OCI-LY7 (cell line): ENCODE results near the gene KIF17. TPM values are rescaled to one million over a fixed set of nuclear protein-coding genes. Genes with fewer than 3 reads are reported as not detected.

Experiments used
- BruUV-seq: library from RNA; stranded (reverse); fragments of 400-500 nt; replicated peaks from 2 replicates; lab custom pipeline; 2021; lab: Mats Ljungman, UMichigan
- CTCF ChIA-PET: fragments of 300-600 bp; sonication (Branson Sonifier 250); formaldehyde crosslinking; loops from one replicate; lab custom pipeline; 2022; ENCODE audit warnings: antibody characterized with exemption; ENCODE audit not compliant: unreplicated experiment; lab: Charles Lee
- POLR2A ChIA-PET: fragments of 300-600 bp; sonication (Branson Sonifier 250); formaldehyde crosslinking; loops from one replicate; lab custom pipeline; 2022; ENCODE audit warnings: antibody characterized with exemption; lab: Charles Lee
- DNase-seq: peaks from one replicate; pipeline ENCODE4 v3.0.0-alpha.2; 2015; ENCODE audit warnings: low spot score
- H2AFZ ChIP-seq: fragments of 200-600 bp; sonication (generic), shearing (Covaris generic); 2 replicates; pipeline ENCODE4 v1.6.1; 2014; ENCODE audit warnings: mild to moderate bottlenecking, antibody characterized with exemption, low read length, moderate library complexity
- H3K27ac ChIP-seq: fragments of 200-600 bp; sonication (generic); 2 replicates; pipeline ENCODE4 v1.5.1; 2014; ENCODE audit warnings: mixed run types, low read depth, mild to moderate bottlenecking, moderate library complexity, low read length, inconsistent platforms; ENCODE audit not compliant: poor library complexity, severe bottlenecking
- H3K36me3 ChIP-seq: fragments of 200-600 bp; sonication (generic); 2 replicates; pipeline ENCODE4 v1.6.1; 2014; ENCODE audit warnings: mild to moderate bottlenecking, antibody characterized with exemption, low read length, moderate library complexity, mixed read lengths; ENCODE audit not compliant: insufficient read depth
- H3K4me1 ChIP-seq: fragments of 200-600 bp; sonication (generic); 2 replicates; pipeline ENCODE4 v1.5.1; 2014; ENCODE audit warnings: mild to moderate bottlenecking, low read length; ENCODE audit not compliant: insufficient read depth, poor library complexity, severe bottlenecking
- H3K4me2 ChIP-seq: fragments of 200-600 bp; sonication (generic); 2 replicates; pipeline ENCODE4 v1.6.1; 2014; ENCODE audit warnings: mild to moderate bottlenecking, low read length
- H3K4me3 ChIP-seq: fragments of 200-600 bp; sonication (generic); 2 replicates; pipeline ENCODE4 v1.5.1; 2014; ENCODE audit warnings: mild to moderate bottlenecking, low read depth, low read length; ENCODE audit not compliant: poor library complexity, severe bottlenecking
- H3K79me2 ChIP-seq: fragments of 200-600 bp; sonication (generic); 2 replicates; pipeline ENCODE4 v1.6.1; 2016; ENCODE audit warnings: low read depth, mild to moderate bottlenecking, low read length, moderate library complexity, mixed read lengths; ENCODE audit not compliant: insufficient read depth
- H3K9me2 ChIP-seq: fragments of 200-600 bp; sonication (generic); 2 replicates; pipeline ENCODE4 v1.6.1; 2016; ENCODE audit warnings: mild to moderate bottlenecking, low read length, mixed read lengths; ENCODE audit not compliant: insufficient read depth
- H3K9me3 ChIP-seq: fragments of 200-600 bp; sonication (generic); 2 replicates; pipeline ENCODE4 v1.6.1; 2014; ENCODE audit warnings: mild to moderate bottlenecking, mixed run types, low read length, mixed read lengths
- H4K20me1 ChIP-seq: fragments of 200-600 bp; sonication (generic); 2 replicates; pipeline ENCODE4 v1.6.1; 2014; ENCODE audit warnings: mild to moderate bottlenecking, antibody characterized with exemption, low read length, moderate library complexity, mixed read lengths; ENCODE audit not compliant: insufficient read depth
- CTCF ChIP-seq: fragments of 200-600 bp; sonication (generic); conservative IDR thresholded peaks from 2 replicates; pipeline ENCODE4 v1.5.1; 2014; ENCODE audit warnings: mild to moderate bottlenecking, antibody characterized with exemption, low read length, moderate library complexity, mixed read lengths
- EZH2phosphoT487 ChIP-seq: fragments of 200-600 bp; sonication (generic); IDR thresholded peaks from 2 replicates; pipeline ENCODE4 v1.6.1; 2018; ENCODE audit warnings: low read depth, borderline replicate concordance, mild to moderate bottlenecking, mixed run types, antibody characterized with exemption, low read length, moderate library complexity, mixed read lengths
- intact Hi-C: fragments of 100-400 bp; cut with micrococcal nuclease; formaldehyde crosslinking; loops from one replicate; pipeline ENCODE4 v1.10.0; 2022; ENCODE audit not compliant: unreplicated experiment
- total RNA-seq, 2 experiments: library from RNA; depleted of rRNA in 1 of 2; stranded (reverse); fragments of >200 nt in 1 of 2; shearing (Covaris generic) in 1 of 2; gene quantifications; 2 replicates each; pipeline ENCODE4 v1.2.3, GENCODE V29; 2014 to 2022

Gene KIF17
- total RNA-seq, 2 experiments from 2014 or later = 1.1 TPM; not detected in 1

GRCh38 chr1:20636785-20637347 lies 80.9 kb downstream of the KIF17 start:
- intact Hi-C loops = loop anchor here (10.0 kb wide), 1 partner anchor 422 kb away; no protein-coding TSS in a partner anchor
- no peaks in the 10 kb centered on the region for H3K36me3 ChIP-seq
- POLR2A ChIA-PET = no interaction called here
- H3K79me2 ChIP-seq = no peaks in the 10 kb centered on the region
- no peak for DNase-seq
- H3K4me2 ChIP-seq = no peak overlapping the region
- no peaks in the 10 kb centered on the region for H4K20me1 ChIP-seq
- no peak for TF ChIP-seq CTCF
- TF ChIP-seq EZH2phosphoT487 = no peak
- H2AFZ ChIP-seq = no peak overlapping the region
- CTCF ChIA-PET = no interaction called here
- H3K9me2 ChIP-seq = no peaks in the 10 kb centered on the region
- H3K27ac ChIP-seq = no peak overlapping the region
- H3K9me3 ChIP-seq = no peaks in the 10 kb centered on the region
- no TSS peak for BruUV-seq
- H3K4me1 ChIP-seq = peaks cover 14% of the 10 kb centered on the region
- no peak overlapping the region for H3K4me3 ChIP-seq

GRCh38 chr1:20634594-20635084 lies 83.2 kb downstream of the KIF17 start:
- peak overlapping the region; percentile 91 for H3K4me3 ChIP-seq
- no peaks in the 10 kb centered on the region for H4K20me1 ChIP-seq
- TF ChIP-seq EZH2phosphoT487 = no peak
- TF ChIP-seq CTCF = no peak
- no peak overlapping the region for H3K27ac ChIP-seq
- H3K4me1 ChIP-seq = peaks cover 14% of the 10 kb centered on the region
- POLR2A ChIA-PET = interaction anchor here (0.6 to 2.4 kb wide), 3 partner anchors 26 to 129 kb away, joined by 3 to 10 read pairs (median 5); partner anchors contain the start of gene DDOST
- peak overlapping the region; percentile 97 for H2AFZ ChIP-seq
- intact Hi-C loops = loop anchor here (2.0 to 10.0 kb wide), 3 partner anchors 26 to 420 kb away; partner anchors contain the start of gene DDOST
- no TSS peak for BruUV-seq
- no peaks in the 10 kb centered on the region for H3K9me3 ChIP-seq
- no peaks in the 10 kb centered on the region for H3K79me2 ChIP-seq
- no peaks in the 10 kb centered on the region for H3K9me2 ChIP-seq
- H3K4me2 ChIP-seq = peak overlapping the region; percentile 89
- no peak for DNase-seq
- CTCF ChIA-PET = interaction anchor here (1.0 kb wide), 1 partner anchor 21 kb away, joined by 3 read pairs; no protein-coding TSS in a partner anchor
- H3K36me3 ChIP-seq = no peaks in the 10 kb centered on the region
